Spleen (tissue), 7 donors: ENCODE data around the gene SLCO4A1.

Experiments used
- POLR2A ChIP-seq, 3 donors: fragments of 450-650 bp; IDR thresholded peaks; one replicate each; pipeline ENCODE4 v1.5.1; 2017; ENCODE audit warnings: antibody characterized with exemption in 3 of 3, mild to moderate bottlenecking in 1 of 3
- TF ChIP-seq, protein P1 (sequence below), 11 experiments: fragments of 200-600 bp in 7 of 11; fragments of 450-650 bp in 4 of 11; sonication (generic) in 4 of 11; IDR thresholded peaks in 8 of 11; conservative IDR thresholded peaks in 3 of 11; 1 replicate in 7 of 11; 2 replicates in 4 of 11; pipeline versions ENCODE4 v1.4.0 to v1.8.0; 2016 to 2021; ENCODE audit warnings: antibody characterized with exemption in 11 of 11, inconsistent platforms in 4 of 11, mild to moderate bottlenecking in 1 of 11
- donor health status: DM: no; HTN: no; CAD: no; lungs with moderate emphysema.
- donor health status: DM: no; HTN: no; CAD: no.
- donor health status: DM: no; HTN: no; CAD: no.

DNA sequence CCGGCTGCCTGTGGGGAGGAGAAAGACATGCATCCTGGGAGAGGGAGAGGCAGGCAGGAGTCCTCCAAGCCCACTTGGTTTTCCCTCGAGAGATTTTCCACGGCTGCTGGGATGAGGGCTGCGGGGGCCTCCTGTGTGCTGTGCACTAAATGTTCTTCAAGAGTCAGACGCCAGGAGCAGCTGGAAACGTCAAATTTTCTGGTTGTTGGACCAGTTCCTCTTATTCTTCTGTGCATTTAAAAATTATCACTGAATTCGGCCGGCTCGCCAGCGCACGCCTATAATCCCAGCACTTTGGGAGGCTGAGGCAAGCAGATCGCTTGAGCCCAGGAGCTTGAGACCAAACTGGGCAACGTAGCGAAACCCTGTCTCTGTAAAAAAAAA, 33.6 kb downstream of the SLCO4A1 start:
- TF ChIP-seq, protein P1, sequence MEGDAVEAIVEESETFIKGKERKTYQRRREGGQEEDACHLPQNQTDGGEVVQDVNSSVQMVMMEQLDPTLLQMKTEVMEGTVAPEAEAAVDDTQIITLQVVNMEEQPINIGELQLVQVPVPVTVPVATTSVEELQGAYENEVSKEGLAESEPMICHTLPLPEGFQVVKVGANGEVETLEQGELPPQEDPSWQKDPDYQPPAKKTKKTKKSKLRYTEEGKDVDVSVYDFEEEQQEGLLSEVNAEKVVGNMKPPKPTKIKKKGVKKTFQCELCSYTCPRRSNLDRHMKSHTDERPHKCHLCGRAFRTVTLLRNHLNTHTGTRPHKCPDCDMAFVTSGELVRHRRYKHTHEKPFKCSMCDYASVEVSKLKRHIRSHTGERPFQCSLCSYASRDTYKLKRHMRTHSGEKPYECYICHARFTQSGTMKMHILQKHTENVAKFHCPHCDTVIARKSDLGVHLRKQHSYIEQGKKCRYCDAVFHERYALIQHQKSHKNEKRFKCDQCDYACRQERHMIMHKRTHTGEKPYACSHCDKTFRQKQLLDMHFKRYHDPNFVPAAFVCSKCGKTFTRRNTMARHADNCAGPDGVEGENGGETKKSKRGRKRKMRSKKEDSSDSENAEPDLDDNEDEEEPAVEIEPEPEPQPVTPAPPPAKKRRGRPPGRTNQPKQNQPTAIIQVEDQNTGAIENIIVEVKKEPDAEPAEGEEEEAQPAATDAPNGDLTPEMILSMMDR (IDR thresholded peaks at IDR 0.05 in 8 of 11, conservative IDR thresholded peaks at IDR 0.05 in 3 of 11): no peak
- TF ChIP-seq POLR2A (IDR thresholded peaks at IDR 0.05): no peak
